GM18498 (cell line): ENCODE data around the gene SIGLEC6.

Source experiments
- ATAC-seq: cut with Tn5 transposase; IDR thresholded peaks from one replicate; pipeline ENCODE4 v1.9.1; 2021; ENCODE audit warnings: mild to moderate bottlenecking, moderate library complexity; ENCODE audit not compliant: unreplicated experiment

Gene SIGLEC6

GRCh38 chr19:51549533-51550324 is 18.3 kb upstream of the SIGLEC6 start:
- no peak for ATAC-seq

- no peak for ATAC-seq
Measured at GRCh38 chr19:51548891-51549305, 17.4 kb upstream of the SIGLEC6 start.

GRCh38 chr19:51548213-51548651 is 16.8 kb upstream of the SIGLEC6 start:
- no peak for ATAC-seq

- ATAC-seq: no peak
Measured at GRCh38 chr19:51547397-51548212, 16.1 kb upstream of the SIGLEC6 start.

- no peak for ATAC-seq
Measured at GRCh38 chr19:51546650-51547396, 15.4 kb upstream of the SIGLEC6 start.

- ATAC-seq: no peak
Measured at GRCh38 chr19:51546107-51546649, 14.7 kb upstream of the SIGLEC6 start.

- ATAC-seq: no peak
Measured at GRCh38 chr19:51544038-51544437, 12.6 kb upstream of the SIGLEC6 start.

- ATAC-seq: no peak
Measured at GRCh38 chr19:51542699-51543098, 11.2 kb upstream of the SIGLEC6 start.

- ATAC-seq: no peak
Measured at GRCh38 chr19:51541458-51542357, 10.2 kb upstream of the SIGLEC6 start.

GRCh38 chr19:51539821-51540366 is 8.4 kb upstream of the SIGLEC6 start:
- no peak for ATAC-seq

- ATAC-seq: no peak
Measured at GRCh38 chr19:51535535-51535934, 4.1 kb upstream of the SIGLEC6 start.

- ATAC-seq: no peak
Measured at GRCh38 chr19:51530616-51531015, 854 bp downstream of the SIGLEC6 start.

- ATAC-seq: no peak
Measured at GRCh38 chr19:51529301-51529700, 2.2 kb downstream of the SIGLEC6 start.

GRCh38 chr19:51525651-51526050 is 5.8 kb downstream of the SIGLEC6 start:
- ATAC-seq: no peak

GRCh38 chr19:51524666-51525264 is 6.7 kb downstream of the SIGLEC6 start:
- no peak for ATAC-seq

- ATAC-seq: no peak
Measured at GRCh38 chr19:51521781-51522180, 9.7 kb downstream of the SIGLEC6 start.

GRCh38 chr19:51521357-51521756 is 10.1 kb downstream of the SIGLEC6 start:
- no peak for ATAC-seq

GRCh38 chr19:51520728-51521127 is 10.7 kb downstream of the SIGLEC6 start:
- ATAC-seq: no peak

- ATAC-seq: no peak
Measured at GRCh38 chr19:51514866-51515481, 16.5 kb downstream of the SIGLEC6 start.
